ENCODE data around the gene ANKRD10.

DNA sequence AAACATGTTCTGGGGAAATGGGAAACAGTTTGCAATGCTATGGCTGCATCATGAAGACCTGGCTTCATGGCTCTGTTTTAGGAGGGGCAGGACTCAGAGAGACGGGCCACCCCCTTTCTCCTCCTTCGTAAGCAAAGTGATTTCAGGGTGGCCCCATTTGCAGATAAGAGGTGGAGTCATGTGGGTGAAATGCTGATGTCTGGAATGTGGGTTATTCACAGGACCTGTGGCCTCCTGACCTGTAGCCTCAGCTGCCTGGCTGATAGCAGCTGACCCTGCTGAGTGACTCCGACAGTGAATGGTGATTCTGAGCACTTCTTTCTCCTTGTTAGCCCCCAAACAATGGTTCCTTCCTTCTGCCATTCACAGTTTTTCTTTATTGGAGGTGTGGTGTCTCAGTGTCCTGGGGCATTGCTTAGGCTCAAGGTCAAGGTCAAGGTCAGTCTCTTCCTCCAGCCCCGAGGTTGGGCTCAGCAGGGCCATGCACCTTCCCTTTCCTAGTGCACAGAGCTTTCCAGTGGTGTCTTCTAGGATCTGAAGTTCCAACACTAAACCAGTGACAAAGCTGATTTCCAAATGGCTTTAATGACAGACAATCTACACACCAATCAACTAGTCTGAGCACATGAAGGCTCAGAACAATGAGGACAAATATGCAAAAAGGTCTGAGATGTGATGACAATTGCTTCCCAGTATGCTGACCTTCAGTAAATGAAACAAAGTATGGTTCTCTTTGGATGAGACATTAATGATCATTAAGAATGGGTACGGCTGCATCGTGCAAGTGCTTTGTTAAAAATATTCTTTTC is 49.6 kb upstream of the ANKRD10 start:
- TF ChIP-seq, protein P1, sequence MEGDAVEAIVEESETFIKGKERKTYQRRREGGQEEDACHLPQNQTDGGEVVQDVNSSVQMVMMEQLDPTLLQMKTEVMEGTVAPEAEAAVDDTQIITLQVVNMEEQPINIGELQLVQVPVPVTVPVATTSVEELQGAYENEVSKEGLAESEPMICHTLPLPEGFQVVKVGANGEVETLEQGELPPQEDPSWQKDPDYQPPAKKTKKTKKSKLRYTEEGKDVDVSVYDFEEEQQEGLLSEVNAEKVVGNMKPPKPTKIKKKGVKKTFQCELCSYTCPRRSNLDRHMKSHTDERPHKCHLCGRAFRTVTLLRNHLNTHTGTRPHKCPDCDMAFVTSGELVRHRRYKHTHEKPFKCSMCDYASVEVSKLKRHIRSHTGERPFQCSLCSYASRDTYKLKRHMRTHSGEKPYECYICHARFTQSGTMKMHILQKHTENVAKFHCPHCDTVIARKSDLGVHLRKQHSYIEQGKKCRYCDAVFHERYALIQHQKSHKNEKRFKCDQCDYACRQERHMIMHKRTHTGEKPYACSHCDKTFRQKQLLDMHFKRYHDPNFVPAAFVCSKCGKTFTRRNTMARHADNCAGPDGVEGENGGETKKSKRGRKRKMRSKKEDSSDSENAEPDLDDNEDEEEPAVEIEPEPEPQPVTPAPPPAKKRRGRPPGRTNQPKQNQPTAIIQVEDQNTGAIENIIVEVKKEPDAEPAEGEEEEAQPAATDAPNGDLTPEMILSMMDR (conservative IDR thresholded peaks at IDR 0.05): no peak
- TF ChIP-seq ZFX (IDR thresholded peaks at IDR 0.05): no peak
